Stimulated activated CD4-positive, alpha-beta T cell treated with anti-CD3 and anti-CD28 coated beads, Interleukin-15, amount 100 ng/mL, for 1 hour (primary cell): ENCODE results near the gene BCOR.

Experiments
- DNase-seq, 2 donors: peaks; one replicate each; pipeline ENCODE4 v3.0.0-alpha.2; 2020; ENCODE audit warnings: low read depth in 1 of 2, low spot score in 1 of 2

The BCOR gene

DNA sequence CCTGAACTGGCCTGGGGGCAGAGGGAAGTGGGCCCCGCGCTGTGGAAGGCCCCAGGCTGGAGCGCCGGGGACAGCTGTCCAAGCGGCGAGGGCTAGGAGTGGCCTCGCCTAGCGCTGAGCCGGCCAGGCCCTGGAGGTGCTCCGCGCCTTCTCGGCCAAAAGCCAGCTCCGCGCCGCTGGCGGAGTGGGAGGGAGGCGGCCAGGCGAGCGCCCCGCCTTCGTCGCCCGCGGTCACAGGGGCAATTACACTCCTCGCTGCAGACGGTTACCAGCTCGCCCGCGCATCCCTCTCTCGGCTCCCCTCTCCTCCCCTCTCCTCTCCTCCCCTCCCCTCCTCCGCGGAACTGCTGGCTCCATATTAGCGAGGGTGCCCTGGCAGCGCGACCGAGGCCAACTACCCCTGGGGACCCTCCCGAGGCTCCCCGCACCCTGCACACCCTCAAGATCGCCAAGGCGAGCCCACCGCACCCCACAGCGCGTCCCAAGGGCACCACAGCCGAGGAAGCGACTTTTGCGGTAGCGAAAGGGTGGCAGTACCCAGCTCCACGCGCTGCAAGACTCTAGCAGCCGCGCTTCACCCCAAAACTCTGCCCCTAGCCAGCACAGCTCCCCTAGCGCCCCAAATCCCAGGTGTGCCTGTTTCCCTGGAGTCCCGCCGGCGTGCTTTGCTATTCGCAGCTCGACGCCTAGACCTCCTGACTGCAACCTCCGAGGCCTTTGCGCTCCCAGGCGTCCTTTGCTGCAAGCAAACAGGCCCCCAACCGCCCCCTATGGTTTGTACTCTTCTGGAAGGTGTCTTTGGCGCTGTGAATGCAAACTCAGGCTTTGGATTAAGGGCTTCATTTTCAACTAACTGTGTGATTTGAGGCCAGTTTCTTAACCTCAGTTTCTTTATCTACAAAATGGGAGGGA lies 91.4 kb downstream of the BCOR start:
- DNase-seq: no peak

DNA sequence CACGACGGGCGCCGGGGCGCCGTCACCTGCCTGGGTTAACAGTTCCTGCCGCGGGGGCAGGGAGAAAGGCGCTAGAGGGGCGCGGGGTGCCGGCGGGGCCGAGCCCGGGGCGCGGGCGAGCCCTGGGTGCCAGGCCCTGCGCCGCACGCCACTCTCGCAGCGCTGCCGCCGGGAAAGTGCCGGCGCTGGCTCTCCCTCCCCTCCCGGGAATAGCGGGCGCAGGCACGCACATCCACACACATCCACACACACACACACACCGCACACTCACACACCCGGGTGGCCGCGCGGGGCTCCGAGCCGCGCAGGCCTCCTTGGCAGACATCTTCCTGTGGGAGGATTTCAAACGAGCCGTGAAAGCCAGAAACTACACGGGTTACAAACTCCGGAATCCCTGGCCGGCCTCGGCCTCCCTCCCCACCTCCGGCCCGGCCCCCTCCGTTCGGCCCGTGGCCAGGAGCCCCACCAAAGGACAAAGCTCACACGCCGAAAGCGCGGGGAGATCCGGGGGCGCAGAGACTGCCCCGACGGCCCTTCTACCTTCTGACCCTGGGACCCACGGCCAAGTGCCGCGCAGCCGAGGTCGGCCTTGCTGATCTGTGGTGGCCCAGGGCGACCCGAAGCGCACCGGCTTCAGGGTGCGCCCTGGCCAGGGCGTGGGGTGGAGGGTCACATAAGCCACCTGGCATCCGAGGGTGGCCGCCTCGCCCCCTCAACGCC lies 92.3 kb downstream of the BCOR start:
- no peak for DNase-seq

DNA sequence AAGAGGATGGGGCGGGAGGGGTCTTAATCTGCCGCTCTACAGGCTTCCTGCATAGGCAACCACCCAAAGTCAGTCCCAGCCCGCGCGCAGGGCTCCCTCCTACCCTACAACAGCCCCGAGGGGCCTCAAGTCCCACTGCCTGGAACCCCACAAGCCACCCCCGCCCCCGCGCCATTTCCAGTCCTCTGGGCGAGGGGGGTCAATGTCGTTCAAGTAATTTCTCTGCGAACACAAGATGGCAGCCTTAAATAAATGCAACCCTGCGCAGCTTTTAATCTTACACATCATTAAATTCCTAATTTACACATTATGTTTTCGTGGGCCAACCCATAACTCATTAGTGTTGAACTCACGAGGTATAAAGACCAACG lies 92.9 kb downstream of the BCOR start:
- DNase-seq: no peak

DNA sequence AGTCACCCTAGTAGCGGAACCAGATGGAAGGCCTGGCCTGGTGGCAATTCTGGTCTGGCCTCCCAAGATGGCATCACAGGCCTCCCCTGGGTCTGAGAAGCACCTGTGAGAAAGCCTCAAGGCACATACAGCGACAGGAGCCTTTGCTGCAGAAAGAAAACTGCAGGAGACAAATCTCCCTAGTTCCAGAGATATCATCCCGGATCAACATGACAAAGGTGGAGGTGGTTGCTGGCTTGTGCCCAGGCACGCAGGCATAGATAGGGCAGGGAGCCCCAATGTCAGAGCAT lies 93.6 kb downstream of the BCOR start:
- no peak for DNase-seq

DNA sequence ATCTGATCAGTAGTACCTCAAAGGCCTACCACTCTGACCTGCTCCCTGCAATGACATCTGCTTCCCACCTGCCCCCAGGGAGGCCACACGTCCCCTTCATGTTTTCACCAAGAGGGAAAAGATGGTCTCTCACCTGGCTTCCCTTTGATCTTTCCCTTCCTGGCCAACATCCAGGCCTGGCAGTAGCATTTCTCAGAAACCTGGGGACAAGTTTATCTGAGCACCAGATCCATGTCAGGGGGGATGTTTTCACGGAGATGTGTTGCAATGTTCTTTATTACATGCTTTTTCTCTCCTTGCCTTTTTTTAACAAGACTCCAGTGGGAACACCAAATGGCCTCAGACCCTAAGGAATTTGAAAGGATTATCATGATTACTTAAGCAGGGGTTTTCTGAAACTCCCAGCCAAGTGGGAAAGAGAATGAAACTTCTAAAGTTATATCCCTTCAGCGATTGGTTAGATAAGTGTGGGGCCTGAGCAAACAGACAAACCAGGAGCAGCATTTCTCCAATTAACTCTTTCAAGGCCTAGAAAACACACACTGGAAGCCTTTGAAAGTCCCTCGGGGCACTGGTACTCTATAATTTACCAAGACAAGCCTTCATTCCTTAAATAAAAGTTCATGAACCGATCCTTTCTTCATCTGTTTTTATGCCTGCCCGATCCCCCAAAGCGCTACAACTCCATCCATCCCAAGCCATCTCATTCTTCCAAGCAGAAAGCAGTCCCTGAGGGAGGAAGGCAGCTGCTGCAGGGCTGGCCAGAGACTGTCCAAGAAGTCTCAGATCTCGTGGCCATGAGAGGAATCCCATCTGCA lies 94.1 kb downstream of the BCOR start:
- DNase-seq: no peak

DNA sequence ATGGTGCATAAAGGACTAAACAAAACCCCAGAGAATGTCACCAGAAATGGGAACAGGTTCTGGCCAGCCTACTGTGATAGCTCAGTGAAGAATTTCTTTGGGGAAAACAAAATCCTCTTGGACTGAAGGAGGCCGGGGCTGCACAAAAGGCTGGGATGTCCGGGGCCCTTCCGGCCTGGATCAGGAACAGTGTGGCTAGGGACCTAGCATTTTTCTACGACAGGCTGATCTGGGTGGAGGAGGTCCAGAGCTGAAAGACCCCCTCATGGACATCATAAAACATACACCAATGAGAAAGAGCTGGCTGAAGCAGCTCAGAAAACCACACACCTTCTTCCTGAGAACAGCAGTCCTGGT lies 94.7 kb downstream of the BCOR start:
- no peak for DNase-seq
